Smooth muscle cell (in vitro differentiated cells): ENCODE measurements around the gene GPHN. TPM values are rescaled to one million over a fixed set of nuclear protein-coding genes. Genes with fewer than 3 reads are reported as not detected.

Experiments
- DNase-seq: peaks from one replicate; lab custom pipeline; 2025; ENCODE audit not compliant: unreplicated experiment; lab: John Stamatoyannopoulos, UW
- H2AFZ ChIP-seq: fragments of 200-600 bp; sonication (generic); 2 replicates; pipeline ENCODE4 v1.6.0; 2016; ENCODE audit warnings: antibody characterized with exemption, low read depth, mild to moderate bottlenecking
- H3F3A ChIP-seq: fragments of 200-600 bp; sonication (generic); 2 replicates; pipeline ENCODE4 v1.6.0; 2017; ENCODE audit warnings: antibody characterized with exemption, low read depth
- H3K27ac ChIP-seq: fragments of 200-600 bp; sonication (generic); 2 replicates; pipeline ENCODE4 v1.5.1; 2016; ENCODE audit warnings: low read depth, mild to moderate bottlenecking
- H3K27me3 ChIP-seq: fragments of 200-600 bp; sonication (generic); 2 replicates; pipeline ENCODE4 v1.6.1; 2016; ENCODE audit warnings: low read depth, mild to moderate bottlenecking
- H3K36me3 ChIP-seq: fragments of 200-600 bp; sonication (generic); 2 replicates; pipeline ENCODE4 v1.5.1; 2016; ENCODE audit warnings: low read depth
- H3K4me1 ChIP-seq: fragments of 200-600 bp; sonication (generic); 2 replicates; pipeline ENCODE4 v1.5.1; 2016; ENCODE audit warnings: low read depth
- H3K4me2 ChIP-seq: fragments of 200-600 bp; sonication (generic); 2 replicates; pipeline ENCODE4 v1.6.0; 2016; ENCODE audit warnings: mild to moderate bottlenecking
- H3K4me3 ChIP-seq: fragments of 200-600 bp; sonication (generic); 2 replicates; pipeline ENCODE4 v1.5.1; 2016; ENCODE audit warnings: mild to moderate bottlenecking
- H3K79me2 ChIP-seq: fragments of 200-600 bp; sonication (generic); 2 replicates; pipeline ENCODE4 v1.6.0; 2016; ENCODE audit warnings: low read depth, mild to moderate bottlenecking
- H3K9ac ChIP-seq: fragments of 200-600 bp; sonication (generic); 2 replicates; pipeline ENCODE4 v1.6.0; 2016; ENCODE audit warnings: low read depth
- H3K9me3 ChIP-seq: fragments of 200-600 bp; sonication (generic); replicated peaks from 2 replicates; pipeline ENCODE4 v1.5.1; 2016; ENCODE audit warnings: low read depth
- H4K20me1 ChIP-seq: fragments of 200-600 bp; sonication (generic); 2 replicates; pipeline ENCODE4 v1.6.0; 2016; ENCODE audit warnings: low read depth
- WGBS: methylation state at CpG from one replicate; pipeline ENCODE4 v1.1.7; 2016; ENCODE audit warnings: low lambda C conversion rate; 5-methylcytosine and 5-hydroxymethylcytosine counted together
- polyA plus RNA-seq: library from polyadenylated mRNA; unstranded; fragments of >200 nt; fragmentation: Nextera tagmentation; extraction: Ambion mirVana; gene quantifications from 2 replicates; pipeline ENCODE4 v1.2.1, GENCODE V29; 2016
- total RNA-seq: library from RNA; depleted of rRNA; stranded (reverse); fragments of >200 nt; gene quantifications from 2 replicates; pipeline ENCODE4 v1.2.3, GENCODE V29; 2014
- TF ChIP-seq, protein P1 (sequence below): fragments of 200-600 bp; sonication (generic); IDR thresholded peaks from 2 replicates; pipeline ENCODE4 v1.5.1; 2017; ENCODE audit warnings: borderline replicate concordance, mild to moderate bottlenecking, antibody characterized with exemption; ENCODE audit not compliant: insufficient read depth, poor library complexity, severe bottlenecking

The GPHN gene
- total and polyA plus RNA-seq, 2 experiments from 2014 or later: 8.6 to 18.9 TPM

DNA sequence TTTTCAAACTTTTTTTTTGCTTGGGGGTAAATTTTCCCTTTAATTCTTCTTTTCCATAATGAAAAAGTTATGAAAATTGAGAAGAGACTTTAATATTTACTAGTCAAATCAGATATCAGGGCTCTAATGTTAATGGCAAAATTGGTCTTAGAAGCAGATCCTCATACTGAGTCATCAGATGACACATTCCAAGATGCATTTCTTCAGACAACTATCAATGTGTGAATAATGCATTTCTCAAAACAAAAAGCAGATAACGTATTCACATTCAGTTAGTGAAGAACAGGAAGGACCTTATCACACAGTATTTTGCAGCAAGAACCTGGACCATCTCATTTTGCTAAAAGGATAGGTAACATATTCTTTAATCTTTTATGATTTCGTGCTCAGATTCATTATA lies 130.7 kb downstream of the GPHN start:
- Histone ChIP-seq H3K4me2 (no peak overlapping the region), H4K20me1 (peaks cover 4% of the 10 kb centered on the region), H3K27me3 (no peaks in the 10 kb centered on the region), H3K36me3 (no peaks in the 10 kb centered on the region), H3K9me3 (no peaks in the 10 kb centered on the region), H3K4me3 (no peak overlapping the region), H3F3A (no peaks in the 10 kb centered on the region), H3K27ac (no peak overlapping the region), H3K79me2 (peaks cover 4% of the 10 kb centered on the region), H2AFZ (no peak overlapping the region), H3K9ac (no peak overlapping the region), H3K4me1 (peaks cover 4% of the 10 kb centered on the region)
- no peak for DNase-seq
- TF ChIP-seq, protein P1, sequence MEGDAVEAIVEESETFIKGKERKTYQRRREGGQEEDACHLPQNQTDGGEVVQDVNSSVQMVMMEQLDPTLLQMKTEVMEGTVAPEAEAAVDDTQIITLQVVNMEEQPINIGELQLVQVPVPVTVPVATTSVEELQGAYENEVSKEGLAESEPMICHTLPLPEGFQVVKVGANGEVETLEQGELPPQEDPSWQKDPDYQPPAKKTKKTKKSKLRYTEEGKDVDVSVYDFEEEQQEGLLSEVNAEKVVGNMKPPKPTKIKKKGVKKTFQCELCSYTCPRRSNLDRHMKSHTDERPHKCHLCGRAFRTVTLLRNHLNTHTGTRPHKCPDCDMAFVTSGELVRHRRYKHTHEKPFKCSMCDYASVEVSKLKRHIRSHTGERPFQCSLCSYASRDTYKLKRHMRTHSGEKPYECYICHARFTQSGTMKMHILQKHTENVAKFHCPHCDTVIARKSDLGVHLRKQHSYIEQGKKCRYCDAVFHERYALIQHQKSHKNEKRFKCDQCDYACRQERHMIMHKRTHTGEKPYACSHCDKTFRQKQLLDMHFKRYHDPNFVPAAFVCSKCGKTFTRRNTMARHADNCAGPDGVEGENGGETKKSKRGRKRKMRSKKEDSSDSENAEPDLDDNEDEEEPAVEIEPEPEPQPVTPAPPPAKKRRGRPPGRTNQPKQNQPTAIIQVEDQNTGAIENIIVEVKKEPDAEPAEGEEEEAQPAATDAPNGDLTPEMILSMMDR: no peak
- 69% methylated on average over 2 of the region's 2 CpGs for WGBS

DNA sequence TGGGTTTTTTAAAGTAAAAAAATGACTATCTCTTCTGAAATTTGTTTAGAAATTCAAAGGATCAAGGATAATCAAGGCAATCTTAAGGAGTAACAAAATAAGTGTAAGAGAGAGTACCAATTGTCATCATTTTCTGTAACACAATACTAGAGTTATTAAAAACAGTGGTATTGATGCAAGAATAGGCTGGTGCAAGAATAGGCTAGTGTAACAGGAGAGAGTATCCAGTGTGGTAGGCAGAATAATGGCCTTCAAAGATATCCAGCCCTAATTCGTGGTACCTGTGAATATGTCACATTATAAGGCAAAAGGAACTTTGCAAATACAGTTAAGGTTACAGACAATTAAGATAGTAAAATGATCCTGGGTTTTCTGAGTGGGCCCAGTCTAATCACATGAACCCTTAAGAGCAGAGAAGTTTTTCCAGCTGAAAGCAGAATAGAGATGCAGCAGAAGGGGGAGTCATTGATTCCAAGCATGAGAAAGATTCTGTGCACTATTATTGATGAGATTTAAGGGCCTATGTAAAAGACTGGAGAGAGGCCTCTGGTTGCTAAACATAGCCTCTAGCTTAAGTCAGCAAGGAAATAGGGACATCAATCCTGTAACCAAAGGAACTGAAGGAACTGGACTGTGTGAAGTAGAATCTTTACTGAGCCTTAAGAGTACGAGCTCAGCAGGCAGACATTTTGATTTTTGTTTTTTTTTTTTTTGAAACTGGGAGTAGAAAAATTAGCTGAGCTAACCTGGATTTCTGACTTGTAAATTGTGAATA lies 134.1 kb downstream of the GPHN start:
- Histone ChIP-seq H3K4me2 (no peak overlapping the region), H3K4me1 (no peaks in the 10 kb centered on the region), H3K36me3 (no peaks in the 10 kb centered on the region), H3K9ac (no peak overlapping the region), H3F3A (no peaks in the 10 kb centered on the region), H3K79me2 (peaks cover 4% of the 10 kb centered on the region), H3K27me3 (no peaks in the 10 kb centered on the region), H4K20me1 (no peaks in the 10 kb centered on the region), H2AFZ (no peak overlapping the region), H3K4me3 (no peak overlapping the region), H3K27ac (no peak overlapping the region), H3K9me3 (no peaks in the 10 kb centered on the region)
- no peak for DNase-seq
- WGBS: 80% methylated on average over 2 of the region's 2 CpGs
- TF ChIP-seq, protein P1: no peak

DNA sequence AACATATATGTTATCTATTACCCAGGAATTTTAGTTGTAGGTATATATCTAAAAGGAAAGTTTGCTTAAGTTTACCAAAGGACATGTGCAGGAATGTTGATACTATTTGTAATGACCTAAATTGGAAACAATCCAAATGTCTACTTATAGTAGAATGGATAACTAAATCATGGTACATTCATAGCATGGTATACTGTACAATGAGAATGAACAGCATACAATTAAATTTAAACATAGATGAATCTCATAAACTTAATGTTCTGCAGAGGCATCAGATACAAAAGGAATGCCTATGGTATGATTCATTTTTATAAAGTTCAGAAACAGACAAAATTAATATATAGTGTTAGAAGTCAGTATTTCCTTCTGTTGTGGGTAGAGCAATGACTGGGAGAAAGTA lies 135.4 kb downstream of the GPHN start:
- no peak overlapping the region for H2AFZ ChIP-seq
- H3K9me3 ChIP-seq: no peaks in the 10 kb centered on the region
- H3K4me2 ChIP-seq: no peak overlapping the region
- TF ChIP-seq, protein P1: no peak
- H3K36me3 ChIP-seq: no peaks in the 10 kb centered on the region
- H3K79me2 ChIP-seq: peaks cover 4% of the 10 kb centered on the region
- no peak for DNase-seq
- no peaks in the 10 kb centered on the region for H3F3A ChIP-seq
- H3K27ac ChIP-seq: no peak overlapping the region
- no peaks in the 10 kb centered on the region for H4K20me1 ChIP-seq
- no peaks in the 10 kb centered on the region for H3K27me3 ChIP-seq
- no peak overlapping the region for H3K9ac ChIP-seq
- no peaks in the 10 kb centered on the region for H3K4me1 ChIP-seq
- no peak overlapping the region for H3K4me3 ChIP-seq

DNA sequence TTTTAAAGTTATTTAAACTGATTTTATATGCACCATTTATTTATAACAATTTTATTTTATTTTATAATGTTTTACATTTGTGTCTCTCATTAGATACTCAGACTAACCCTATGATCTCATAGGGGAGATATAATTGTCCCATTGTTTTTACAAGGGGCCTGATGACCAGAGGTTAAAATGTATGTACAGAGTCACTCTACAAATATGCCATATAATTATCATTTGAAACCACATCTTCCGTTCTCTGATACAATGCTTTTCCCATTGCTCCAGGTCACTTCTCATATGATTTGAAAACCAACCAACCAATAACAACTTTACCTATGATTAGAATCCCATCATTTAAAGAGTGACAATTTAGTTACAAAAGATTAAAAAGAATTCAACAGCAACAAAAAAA lies 137.8 kb downstream of the GPHN start:
- H4K20me1 ChIP-seq: no peaks in the 10 kb centered on the region
- TF ChIP-seq, protein P1: no peak
- no peaks in the 10 kb centered on the region for H3K79me2 ChIP-seq
- H3K27me3 ChIP-seq: no peaks in the 10 kb centered on the region
- H3K36me3 ChIP-seq: no peaks in the 10 kb centered on the region
- 59% methylated on average over 1 of the region's 1 CpG for WGBS
- H3K4me3 ChIP-seq: no peak overlapping the region
- H3K9ac ChIP-seq: no peak overlapping the region
- H3K9me3 ChIP-seq: no peaks in the 10 kb centered on the region
- no peak overlapping the region for H3K27ac ChIP-seq
- no peaks in the 10 kb centered on the region for H3K4me1 ChIP-seq
- H3K4me2 ChIP-seq: no peak overlapping the region
- no peaks in the 10 kb centered on the region for H3F3A ChIP-seq
- no peak for DNase-seq
- no peak overlapping the region for H2AFZ ChIP-seq
